Natural killer cell (primary cell): ENCODE results near the gene ATP2B1. TPM values are rescaled to one million over a fixed set of nuclear protein-coding genes. Genes with fewer than 3 reads are reported as not detected.
A peak's percentile ranks its signal among the peaks of the same experiment; 100 is the strongest.

Experiments
- ATAC-seq, 3 donors: fragments of 150-1000 bp in 2 of 3; fragments of 200-7000 bp in 1 of 3; cut with Tn5 transposase; 1 replicate in 1 of 3; 2 replicates in 2 of 3; pipeline ENCODE4 v1.10.0; 2021; ENCODE audit warnings: mild to moderate bottlenecking in 2 of 3, moderate library complexity in 2 of 3
- DNase-seq, 2 donors: peaks; one replicate each; pipeline versions ENCODE4 v3.0.0 to v3.0.0-alpha.2; 2013 to 2021; ENCODE audit warnings: mixed read lengths in 1 of 2
- H3K27ac ChIP-seq: one replicate; pipeline ENCODE4 v1.5.1; 2013; ENCODE audit warnings: mild to moderate bottlenecking, low read length
- H3K27me3 ChIP-seq: one replicate; pipeline ENCODE4 v1.6.1; 2013; ENCODE audit warnings: low read length; ENCODE audit not compliant: control insufficient read depth, insufficient read depth
- H3K36me3 ChIP-seq: one replicate; pipeline ENCODE4 v1.6.1; 2013; ENCODE audit warnings: low read length; ENCODE audit not compliant: control insufficient read depth, insufficient read depth
- H3K4me1 ChIP-seq: one replicate; pipeline ENCODE4 v1.6.1; 2013; ENCODE audit warnings: low read length; ENCODE audit not compliant: control insufficient read depth, insufficient read depth
- H3K4me3 ChIP-seq: one replicate; pipeline ENCODE4 v1.5.1; 2013; ENCODE audit warnings: low read length
- H3K9me3 ChIP-seq: one replicate; pipeline ENCODE4 v1.6.1; 2013; ENCODE audit warnings: low read length; ENCODE audit not compliant: control insufficient read depth, insufficient read depth
- H3K27ac Mint-ChIP-seq, 2 donors: one replicate each; pipeline ENCODE4 v1.8.0; 2022; ENCODE audit warnings: mild to moderate bottlenecking in 2 of 2, mixed read lengths in 2 of 2, moderate library complexity in 1 of 2
- H3K27me3 Mint-ChIP-seq, 2 donors: one replicate each; pipeline ENCODE4 v1.8.0; 2022; ENCODE audit warnings: low read depth in 2 of 2, mixed read lengths in 2 of 2
- H3K36me3 Mint-ChIP-seq: one replicate; pipeline ENCODE4 v1.8.0; 2022; ENCODE audit warnings: mixed read lengths
- H3K4me1 Mint-ChIP-seq, 2 donors: one replicate each; pipeline ENCODE4 v1.8.0; 2022; ENCODE audit warnings: mixed read lengths in 2 of 2
- H3K4me3 Mint-ChIP-seq: one replicate; pipeline ENCODE4 v1.8.0; 2022; ENCODE audit warnings: mild to moderate bottlenecking, moderate library complexity, mixed read lengths
- H3K9me3 Mint-ChIP-seq, 2 donors: one replicate each; pipeline ENCODE4 v1.8.0; 2022; ENCODE audit warnings: mixed read lengths in 2 of 2
- WGBS: methylation state at CpG from one replicate; pipeline ENCODE4 v1.1.7; 2013; ENCODE audit warnings: missing lambda C conversion rate; ENCODE audit not compliant: insufficient coverage; 5-methylcytosine and 5-hydroxymethylcytosine counted together
- intact Hi-C: fragments of 100-400 bp; cut with micrococcal nuclease; formaldehyde crosslinking; loops from one replicate; pipeline ENCODE4 v1.14.2; 2022
- total RNA-seq, 4 donors: library from RNA; stranded (reverse); fragments of 120-200 nt in 1 of 4; gene quantifications; one replicate each; pipeline versions ENCODE4 v1.2.3 to v1.2.4, GENCODE V29; 2013 to 2022
- TF ChIP-seq, protein P1 (sequence below): fragments of 200-600 bp; IDR thresholded peaks from one replicate; pipeline ENCODE4 v1.8.0; 2022; ENCODE audit warnings: antibody characterized with exemption

The ATP2B1 gene
- total RNA-seq, 3 donors from 2014 or later (not counting 1 experiment from before 2014, with no cell fraction given) = 87.8 to 97.6 (median 97.3) TPM

DNA sequence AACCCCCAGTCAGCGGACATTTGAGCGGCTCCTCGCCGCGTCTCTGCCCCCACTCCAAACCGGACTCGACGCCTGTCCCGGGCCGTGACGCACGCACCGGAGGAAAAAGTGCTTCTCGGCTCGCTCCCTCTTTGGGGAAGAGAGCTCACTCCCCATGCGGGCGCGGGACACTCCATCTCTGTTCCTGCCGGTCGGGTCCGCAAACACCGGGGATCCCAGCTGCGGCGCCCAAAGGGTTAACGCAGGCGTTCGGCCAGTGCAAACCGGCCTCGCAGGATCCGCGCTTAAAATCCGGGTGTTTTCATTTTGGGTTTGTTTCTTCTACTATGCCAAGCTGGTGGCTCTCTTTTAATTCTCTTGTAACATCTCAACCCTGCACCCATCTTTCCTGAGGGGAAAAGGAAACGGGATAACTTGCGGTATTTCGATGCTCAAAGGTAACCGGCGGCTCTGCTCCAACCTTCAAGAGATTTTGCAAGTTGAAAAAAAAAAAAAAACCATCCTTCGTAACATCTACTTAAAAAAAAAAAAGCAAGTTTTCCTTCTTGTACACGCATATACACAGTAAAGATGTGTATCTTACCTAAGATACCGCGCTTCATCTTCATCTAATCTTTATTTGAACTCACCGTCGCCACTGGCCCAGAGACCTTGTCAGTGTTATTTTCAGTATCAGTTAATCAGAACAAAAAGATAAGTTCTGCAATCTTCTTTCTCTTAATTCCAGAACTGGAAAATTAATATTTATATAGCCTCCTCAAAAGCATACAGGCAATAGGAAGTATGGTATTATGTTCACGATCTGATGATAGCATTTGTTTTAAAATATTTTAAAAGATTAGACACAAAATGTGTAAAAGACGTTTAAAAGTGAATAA, 1.6 kb upstream of the ATP2B1 start:
- Mint-ChIP-seq H3K27ac (peak overlapping the region; percentile 96 to 97), H3K9me3 (peaks cover 2 to 3% of the 10 kb centered on the region in 2 donors), H3K4me1 (peaks cover 38% of the 10 kb centered on the region in 2 donors), H3K36me3 (no peaks in the 10 kb centered on the region), H3K4me3 (peak overlapping the region; percentile 96), H3K27me3 (no peaks in the 10 kb centered on the region)
- H3K27ac ChIP-seq = peak overlapping the region; percentile 99
- intact Hi-C loops = loop anchor here (1.0 to 5.0 kb wide), 6 partner anchors 46 to 241 kb away; no protein-coding TSS in a partner anchor
- TF ChIP-seq, protein P1, sequence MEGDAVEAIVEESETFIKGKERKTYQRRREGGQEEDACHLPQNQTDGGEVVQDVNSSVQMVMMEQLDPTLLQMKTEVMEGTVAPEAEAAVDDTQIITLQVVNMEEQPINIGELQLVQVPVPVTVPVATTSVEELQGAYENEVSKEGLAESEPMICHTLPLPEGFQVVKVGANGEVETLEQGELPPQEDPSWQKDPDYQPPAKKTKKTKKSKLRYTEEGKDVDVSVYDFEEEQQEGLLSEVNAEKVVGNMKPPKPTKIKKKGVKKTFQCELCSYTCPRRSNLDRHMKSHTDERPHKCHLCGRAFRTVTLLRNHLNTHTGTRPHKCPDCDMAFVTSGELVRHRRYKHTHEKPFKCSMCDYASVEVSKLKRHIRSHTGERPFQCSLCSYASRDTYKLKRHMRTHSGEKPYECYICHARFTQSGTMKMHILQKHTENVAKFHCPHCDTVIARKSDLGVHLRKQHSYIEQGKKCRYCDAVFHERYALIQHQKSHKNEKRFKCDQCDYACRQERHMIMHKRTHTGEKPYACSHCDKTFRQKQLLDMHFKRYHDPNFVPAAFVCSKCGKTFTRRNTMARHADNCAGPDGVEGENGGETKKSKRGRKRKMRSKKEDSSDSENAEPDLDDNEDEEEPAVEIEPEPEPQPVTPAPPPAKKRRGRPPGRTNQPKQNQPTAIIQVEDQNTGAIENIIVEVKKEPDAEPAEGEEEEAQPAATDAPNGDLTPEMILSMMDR = no peak
- peaks cover 15% of the 10 kb centered on the region for H3K4me1 ChIP-seq
- DNase-seq (peak in 1 of 2 donors; percentile 59), ATAC-seq (no peak)
- H3K9me3 ChIP-seq = peaks cover 2% of the 10 kb centered on the region
- H3K27me3 ChIP-seq = no peaks in the 10 kb centered on the region
- under 1% methylated on average over 43 of the region's 45 CpGs for WGBS
- H3K4me3 ChIP-seq = peak overlapping the region; percentile 94
- H3K36me3 ChIP-seq = no peaks in the 10 kb centered on the region

DNA sequence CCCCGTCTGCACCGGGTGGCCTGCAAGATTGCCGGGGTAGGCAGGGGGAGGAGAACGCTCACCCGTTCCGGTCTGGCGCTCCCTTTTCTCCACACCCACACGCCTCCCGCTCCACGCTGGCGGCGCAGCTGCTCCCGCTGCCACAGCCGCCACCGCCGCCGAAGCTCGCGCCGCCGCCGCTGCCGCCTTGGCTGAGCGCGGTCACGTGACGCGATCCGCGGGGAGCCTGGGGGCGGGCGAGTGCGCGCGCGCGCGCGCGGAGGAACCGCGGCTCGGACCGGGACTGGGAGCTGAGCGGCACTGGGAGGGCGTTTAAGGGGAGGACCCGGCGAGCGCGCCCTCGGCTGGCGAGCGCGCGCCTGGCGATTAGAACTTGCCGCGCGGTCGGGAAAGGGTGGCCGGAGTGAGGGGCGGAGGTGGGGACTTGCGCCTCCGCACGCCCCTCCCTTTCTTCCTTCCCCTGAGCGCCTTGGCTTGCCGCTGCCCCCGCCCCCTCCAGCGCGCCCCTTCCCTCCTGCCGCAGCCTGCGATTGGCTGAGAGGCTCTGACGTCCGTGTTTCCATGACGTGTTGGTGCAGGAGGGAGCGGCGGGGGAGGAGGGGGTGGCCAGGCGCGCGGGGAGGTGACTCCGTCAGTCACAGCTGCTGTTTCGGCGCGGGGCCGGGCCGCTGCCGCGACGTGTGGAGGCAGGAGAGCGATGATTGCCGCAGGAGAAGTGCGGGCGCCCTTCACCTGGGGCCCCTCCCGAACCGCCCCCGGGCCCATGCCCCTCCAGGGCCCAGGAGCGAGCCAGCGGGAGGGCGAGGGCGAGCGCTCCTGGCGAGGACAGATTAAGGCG, 738 bp upstream of the ATP2B1 start:
- H3K9me3 Mint-ChIP-seq = no peaks in the 10 kb centered on the region
- peak overlapping the region; percentile 96 to 97 for H3K27ac Mint-ChIP-seq
- peak overlapping the region; percentile 96 for H3K4me3 Mint-ChIP-seq
- H3K4me1 Mint-ChIP-seq = peaks cover 40 to 43% of the 10 kb centered on the region in 2 donors
- Histone ChIP-seq H3K36me3 (no peaks in the 10 kb centered on the region), H3K4me1 (peaks cover 15% of the 10 kb centered on the region), H3K27me3 (no peaks in the 10 kb centered on the region), H3K9me3 (peaks cover 2% of the 10 kb centered on the region), H3K4me3 (peak overlapping the region; percentile 94), H3K27ac (peak overlapping the region; percentile 99)
- DNase-seq (peak; percentile 99 to 100), ATAC-seq (peak; percentile 79 to 92 (median 79))
- intact Hi-C loops = loop anchor here (1.0 to 5.0 kb wide), 6 partner anchors 47 to 241 kb away; no protein-coding TSS in a partner anchor
- under 1% methylated on average over 101 of the region's 103 CpGs for WGBS
- no peaks in the 10 kb centered on the region for H3K36me3 Mint-ChIP-seq
- TF ChIP-seq, protein P1 = no peak
- H3K27me3 Mint-ChIP-seq = no peaks in the 10 kb centered on the region

DNA sequence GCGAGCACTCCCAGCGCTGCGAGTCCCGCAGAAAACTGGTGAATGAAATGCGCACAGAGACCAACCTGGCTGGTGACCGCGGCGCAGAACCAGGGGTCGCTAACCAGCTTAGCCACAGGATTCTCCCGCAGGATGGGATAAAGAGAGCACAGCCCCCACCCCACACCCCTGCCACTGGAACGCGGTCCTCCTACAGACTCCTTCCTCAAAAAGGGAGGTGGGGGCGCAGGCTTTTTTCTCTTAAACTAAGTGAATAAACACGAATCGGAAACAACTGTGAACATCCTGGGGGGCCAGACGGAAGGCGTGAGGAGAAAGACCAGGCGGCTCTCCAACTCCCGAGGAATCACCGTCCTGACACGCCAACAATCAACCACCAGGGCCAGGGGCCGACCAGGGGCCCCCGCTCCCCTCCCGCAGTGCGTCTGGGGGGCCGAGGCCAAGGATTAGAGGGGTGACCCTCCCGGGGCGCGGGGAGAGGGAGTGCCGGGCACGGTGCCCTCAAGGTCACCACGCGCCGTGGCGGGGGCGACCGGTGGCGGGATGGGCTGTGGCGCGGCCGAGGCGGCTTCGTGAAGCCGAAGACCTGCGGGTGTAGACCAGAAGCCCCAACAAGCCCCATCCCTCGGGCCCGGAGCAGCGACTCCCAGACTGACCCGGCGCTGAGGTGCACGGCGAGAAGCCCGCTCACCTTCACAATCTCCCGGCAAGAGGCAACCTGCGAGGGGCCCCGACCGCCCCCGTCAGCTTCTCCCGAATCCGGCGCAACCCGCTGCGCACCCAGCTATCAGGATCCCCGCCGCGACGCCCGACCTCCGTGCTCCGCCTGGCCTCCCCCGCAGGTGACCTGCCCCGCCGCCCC, 704 bp downstream of the ATP2B1 start:
- no peaks in the 10 kb centered on the region for H3K36me3 ChIP-seq
- H3K27me3 Mint-ChIP-seq = no peaks in the 10 kb centered on the region
- under 1% methylated on average over 73 of the region's 73 CpGs for WGBS
- H3K4me1 Mint-ChIP-seq = peaks cover 48 to 55% of the 10 kb centered on the region in 2 donors
- H3K4me3 ChIP-seq = peak overlapping the region; percentile 93
- no peaks in the 10 kb centered on the region for H3K9me3 Mint-ChIP-seq
- no peaks in the 10 kb centered on the region for H3K27me3 ChIP-seq
- H3K9me3 ChIP-seq = no peaks in the 10 kb centered on the region
- peak overlapping the region; percentile 86 to 96 for H3K27ac Mint-ChIP-seq
- H3K27ac ChIP-seq = peak overlapping the region; percentile 88
- ATAC-seq (no peak), DNase-seq (peak; percentile 53 to 62)
- intact Hi-C loops = loop anchor here (2.0 to 5.0 kb wide), 3 partner anchors 46 to 243 kb away; no protein-coding TSS in a partner anchor
- peak overlapping the region; percentile 95 for H3K4me3 Mint-ChIP-seq
- peaks cover 15% of the 10 kb centered on the region for H3K4me1 ChIP-seq
- TF ChIP-seq, protein P1 = no peak
- H3K36me3 Mint-ChIP-seq = no peaks in the 10 kb centered on the region
